Heart right ventricle (tissue), 16 donors: ENCODE measurements around the gene ABCA3. TPM values are rescaled to one million over a fixed set of nuclear protein-coding genes. Genes with fewer than 3 reads are reported as not detected.
"Not testable (repeated sequence)": the region's sequence is repeated elsewhere in the genome, so short reads cannot be mapped to it uniquely, and the experiment has no call there.

Experiments
- ATAC-seq, 8 donors: fragments of 200-7000 bp; cut with Tn5 transposase; one replicate each; pipeline ENCODE4 v1.9.1; 2020; ENCODE audit warnings: mild to moderate bottlenecking in 8 of 8, moderate library complexity in 8 of 8, moderate number of reproducible peaks in 1 of 8
- DNase-seq, 2 donors: peaks; one replicate each; pipeline ENCODE4 v3.0.0-alpha.2; 2020
- H3K27ac ChIP-seq, 10 donors: fragments of 200-600 bp; sonication (generic) in 2 of 10; one replicate each; pipeline versions ENCODE4 v1.5.0 to v1.8.0; 2020 to 2022; ENCODE audit warnings: mild to moderate bottlenecking in 3 of 10
- H3K27me3 ChIP-seq, 7 donors: fragments of 200-600 bp; one replicate each; pipeline ENCODE4 v1.8.0; 2021 to 2022; ENCODE audit warnings: mild to moderate bottlenecking in 2 of 7
- H3K36me3 ChIP-seq, 9 donors: fragments of 200-600 bp; sonication (generic) in 1 of 9; one replicate each; pipeline versions ENCODE4 v1.5.0 to v1.8.0; 2020 to 2022; ENCODE audit warnings: mild to moderate bottlenecking in 2 of 9
- H3K4me1 ChIP-seq, 9 donors: fragments of 200-600 bp; sonication (generic) in 1 of 9; one replicate each; pipeline versions ENCODE4 v1.5.0 to v1.8.0; 2020 to 2022; ENCODE audit warnings: mild to moderate bottlenecking in 4 of 9
- H3K4me3 ChIP-seq, 10 donors: fragments of 200-600 bp; sonication (generic) in 2 of 10; one replicate each; pipeline versions ENCODE4 v1.5.0 to v1.8.0; 2020 to 2022; ENCODE audit warnings: mild to moderate bottlenecking in 7 of 10, moderate library complexity in 2 of 10
- H3K9me3 ChIP-seq, 11 donors: fragments of 200-600 bp in 10 of 11; sonication (generic) in 2 of 11; one replicate each; pipeline versions ENCODE4 v1.5.0 to v1.8.0; 2013 to 2022; ENCODE audit warnings: mild to moderate bottlenecking in 2 of 11, control low read depth in 1 of 11, moderate library complexity in 1 of 11
- CTCF ChIP-seq, 9 donors: fragments of 200-600 bp; sonication (generic) in 2 of 9; IDR thresholded peaks; one replicate each; pipeline versions ENCODE4 v1.5.0 to v1.8.0; 2021 to 2022; ENCODE audit warnings: antibody characterized with exemption in 9 of 9, mild to moderate bottlenecking in 5 of 9, moderate library complexity in 1 of 9
- WGBS, 2 donors: extraction: QIAGEN DNeasy Blood & Tissue Kit; methylation state at CpG; one replicate each; pipeline ENCODE4 v1.1.7; 2013; ENCODE audit warnings: inconsistent platforms in 1 of 2; 5-methylcytosine and 5-hydroxymethylcytosine counted together
- intact Hi-C, 10 donors: fragments of 100-400 bp; cut with DNase I; formaldehyde crosslinking; loops; one replicate each; pipeline versions ENCODE4 v1.11.1 to v1.14.2; 2022
- polyA plus RNA-seq, 2 donors: library from polyadenylated mRNA; stranded (reverse); fragments of 200-250 nt; gene quantifications; one replicate each; pipeline ENCODE4 v1.2.3, GENCODE V29; 2013
- total RNA-seq, 10 donors: library from RNA; stranded (reverse); fragmentation: NEBNext Ultra II Directional in 3 of 10; extraction: Animal tissue kit (Norgen Biotek cat#: 25700) in 3 of 10; gene quantifications; one replicate each; pipeline versions ENCODE4 v1.2.1 to v1.2.4, GENCODE V29; 2021 to 2023
- donor health status: Arrhythmogenic right ventricular cardiomyopathy.
- donor health status: ischemic (EF 13 %, LVEDD 7.1; RV severe dilation, severe dysfunction).
- donor health status: healthy with polysubstance abuse.
- donor health status: DM: no; HTN: yes; CAD: no.
- donor health status: DM: no; HTN: no; CAD: no.
- donor health status: ischemic (EF 25% LVEDD 6.9; RV normal size, moderate dysfunction).
- donor health status: ischemic (EF 25% LVEDD 5.7; RV mildly dilated, moderate dysfunction).
- donor health status: healthy.
- donor health status: DM: yes; HTN: yes; CAD: no.
- donor health status: Ischemic cardiomyopathy.
- donor health status: ischemic (EF 35%, LVEDD 5.7; RV mildly dilated, moderate dysfunction).
- donor health status: nonischemic (EF 11% LVEDD 7.7; RV severe dilation, severe dysfunction).
- donor health status: DM: yes; HTN: yes; CAD: no.
- donor health status: PGD.
- donor health status: ischemic (EF 29% LVEDD 5.4; RV normal size, mild dysfunction).
- donor health status: nonischemic (EF 23%, LVEDD 6.1; RV moderate dilation, normal function).

Gene ABCA3
- total and polyA plus RNA-seq, 12 donors = 4.9 to 12.5 (median 9.2) TPM

- peaks cover 5 to 23% (median 19%) of the 10 kb centered on the region in 9 donors for H3K4me1 ChIP-seq
- intact Hi-C loops = loop anchor here in 1 of 10 donors (10.0 kb wide), 1 partner anchor 63 kb away; no protein-coding TSS in a partner anchor
- no peak overlapping the region for H3K4me3 ChIP-seq
- H3K27me3 ChIP-seq = no peaks in the 10 kb centered on the region
- DNase-seq (no peak), ATAC-seq (no peak)
- no peaks in the 10 kb centered on the region for H3K9me3 ChIP-seq
- no peak for TF ChIP-seq CTCF (IDR thresholded peaks at IDR 0.05)
- WGBS, 2 donors = 94 to 98% methylated on average over 14 of the region's 14 CpGs
- H3K36me3 ChIP-seq = peaks cover 0 to 7% (median 0%) of the 10 kb centered on the region in 9 donors
- no peak overlapping the region for H3K27ac ChIP-seq
Observed at GRCh38 chr16:2271848-2272461, 68.6 kb downstream of the ABCA3 start.

- no peak for DNase-seq
- no peak for TF ChIP-seq CTCF (IDR thresholded peaks at IDR 0.05)
- H3K27ac ChIP-seq = no peak overlapping the region
- H3K27me3 ChIP-seq = no peaks in the 10 kb centered on the region
- H3K36me3 ChIP-seq = peaks cover 0 to 3% (median 0%) of the 10 kb centered on the region in 9 donors
- H3K4me1 ChIP-seq = peaks cover 7 to 32% (median 30%) of the 10 kb centered on the region in 9 donors
- 85 to 93% methylated on average over 15 of the region's 15 CpGs for WGBS, 2 donors
- H3K4me3 ChIP-seq = no peak overlapping the region
- H3K9me3 ChIP-seq = no peaks in the 10 kb centered on the region
- intact Hi-C loops = loop anchor here in 1 of 10 donors (10.0 kb wide), 1 partner anchor 64 kb away; no protein-coding TSS in a partner anchor
- ATAC-seq = no peak
Observed at GRCh38 chr16:2270588-2271470, 69.7 kb downstream of the ABCA3 start.

GRCh38 chr16:2270070-2270462, 70.5 kb downstream of the ABCA3 start:
- H3K9me3 ChIP-seq = no peaks in the 10 kb centered on the region
- TF ChIP-seq CTCF (IDR thresholded peaks at IDR 0.05) = no peak
- peaks cover 0 to 11% (median 0%) of the 10 kb centered on the region in 9 donors for H3K36me3 ChIP-seq
- intact Hi-C loops = loop anchor here in 1 of 10 donors (10.0 kb wide), 1 partner anchor 65 kb away; no protein-coding TSS in a partner anchor
- 87 to 90% methylated on average over 9 of the region's 9 CpGs for WGBS, 2 donors
- no peak overlapping the region for H3K27ac ChIP-seq
- no peak for ATAC-seq
- no peaks in the 10 kb centered on the region for H3K27me3 ChIP-seq
- no peak for DNase-seq
- H3K4me3 ChIP-seq = peak overlapping the region in 1 of 10 donors; percentile 88
- H3K4me1 ChIP-seq = peaks cover 7 to 39% (median 38%) of the 10 kb centered on the region in 9 donors

- peak; percentile 95 to 99 (median 98) for ATAC-seq
- H3K4me1 ChIP-seq = peaks cover 7 to 46% (median 40%) of the 10 kb centered on the region in 9 donors
- intact Hi-C loops = loop anchor here in 1 of 10 donors (5.0 kb wide), 1 partner anchor 159 kb away; the partner anchor contains the start of gene CCNF
Observed at GRCh38 chr16:2267913-2268666, 72.4 kb downstream of the ABCA3 start, which contains the start of gene RNPS1. RNPS1 (minus strand) TSS chr16:2268126; CDS start chr16:2264643, 3,483 bp downstream.

GRCh38 chr16:2267505-2267912, 73.0 kb downstream of the ABCA3 start:
- H3K36me3 ChIP-seq = peaks cover 0 to 37% (median 12%) of the 10 kb centered on the region in 9 donors
- H3K27ac ChIP-seq = peak overlapping the region; percentile 80 to 100 (median 98)
- intact Hi-C loops = loop anchor here in 1 of 10 donors (5.0 kb wide), 1 partner anchor 160 kb away; the partner anchor contains the start of gene CCNF
- not testable (repeated sequence) for DNase-seq, H3K9me3 ChIP-seq, H3K27me3 ChIP-seq
- H3K4me3 ChIP-seq = peak overlapping the region; percentile 53 to 97 (median 87)
- peaks cover 7 to 46% (median 40%) of the 10 kb centered on the region in 9 donors for H3K4me1 ChIP-seq
- ATAC-seq = peak; percentile 85 to 91 (median 89)
- WGBS, 2 donors = 0 to 1% methylated on average over 36 to 54 of the region's 54 CpGs

More at GRCh38 chr16:2267913-2268666, 72.4 kb downstream of the ABCA3 start, which contains the start of gene RNPS1:
- Histone ChIP-seq H3K4me3 (peak within 1 kb of the TSS; percentile 53 to 97 (median 87)), H3K27ac (peak within 1 kb of the TSS; percentile 80 to 100 (median 98)), H3K27me3 (no peaks in the 10 kb centered on the region), H3K36me3 (peaks cover 0 to 31% (median 9%) of the 10 kb centered on the region in 9 donors), H3K9me3 (no peaks in the 10 kb centered on the region)
- peak; percentile 96 to 97 for DNase-seq
- 0% methylated on average over 87 to 88 of the region's 88 CpGs for WGBS, 2 donors
- no peak for TF ChIP-seq CTCF (IDR thresholded peaks at IDR 0.05)

- intact Hi-C loops = loop anchor here in 1 of 10 donors (5.0 kb wide), 1 partner anchor 160 kb away; the partner anchor contains the start of gene CCNF
- H3K4me3 ChIP-seq = peak overlapping the region; percentile 53 to 97 (median 87)
- not testable (repeated sequence) for H3K9me3 ChIP-seq, ATAC-seq, DNase-seq, H3K27me3 ChIP-seq
- peak overlapping the region in 5 of 10 donors; percentile 93 to 99 (median 98) for H3K27ac ChIP-seq
- 7 to 9% methylated on average over 7 to 10 of the region's 12 CpGs for WGBS, 2 donors
- peaks cover 3 to 43% (median 18%) of the 10 kb centered on the region in 9 donors for H3K36me3 ChIP-seq
- H3K4me1 ChIP-seq = peaks cover 7 to 46% (median 40%) of the 10 kb centered on the region in 9 donors
Observed at GRCh38 chr16:2266887-2267286, 73.6 kb downstream of the ABCA3 start.
